Activated CD8-positive, alpha-beta memory T cell treated with anti-CD3 and anti-CD28 coated beads, Interleukin-2, amount 50 U/mL, for 48 hours (primary cell): Measurements from ENCODE around the gene WNT2B.

Source experiments
- DNase-seq: peaks from one replicate; pipeline ENCODE4 v3.0.0-alpha.2; 2020

The WNT2B gene

DNA sequence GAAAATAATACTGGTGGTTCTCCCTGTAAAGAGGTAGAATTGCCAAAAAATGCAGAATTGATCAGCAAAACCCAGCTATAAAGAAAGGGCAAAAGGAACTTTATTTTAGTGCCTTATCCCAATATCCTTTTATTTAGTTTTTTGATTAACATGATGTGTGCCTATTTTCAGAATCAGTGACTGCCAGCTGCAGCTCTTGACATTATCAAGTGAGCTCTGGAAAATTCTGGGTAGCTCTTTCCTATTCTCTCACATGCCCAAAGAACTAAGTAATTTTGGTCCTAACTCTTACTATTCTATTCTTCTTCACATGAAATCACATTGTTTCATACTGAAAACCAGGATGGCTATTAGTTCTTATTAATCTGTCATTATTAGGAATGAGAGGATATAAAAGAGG is 22.1 kb downstream of the WNT2B start:
- no peak for DNase-seq

DNA sequence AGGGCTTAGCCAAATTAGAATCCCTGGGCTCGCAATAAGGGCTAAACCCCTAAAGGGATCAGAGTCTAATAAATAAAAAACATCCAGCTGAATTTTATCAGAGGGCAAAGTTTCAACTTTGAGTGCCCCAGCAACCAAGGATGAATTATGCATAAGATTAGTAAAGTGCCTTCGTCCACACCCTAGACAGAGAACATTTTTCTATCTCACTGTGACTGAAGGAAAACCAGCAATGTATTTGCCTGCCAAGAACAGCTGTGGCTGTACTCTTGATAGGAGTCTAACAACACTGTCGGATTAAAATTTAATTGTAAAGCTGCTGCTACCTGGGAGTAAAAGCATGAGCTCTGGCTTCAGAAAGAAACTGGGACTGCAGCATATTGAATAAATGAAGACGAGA is 23.3 kb downstream of the WNT2B start:
- DNase-seq, result no peak

DNA sequence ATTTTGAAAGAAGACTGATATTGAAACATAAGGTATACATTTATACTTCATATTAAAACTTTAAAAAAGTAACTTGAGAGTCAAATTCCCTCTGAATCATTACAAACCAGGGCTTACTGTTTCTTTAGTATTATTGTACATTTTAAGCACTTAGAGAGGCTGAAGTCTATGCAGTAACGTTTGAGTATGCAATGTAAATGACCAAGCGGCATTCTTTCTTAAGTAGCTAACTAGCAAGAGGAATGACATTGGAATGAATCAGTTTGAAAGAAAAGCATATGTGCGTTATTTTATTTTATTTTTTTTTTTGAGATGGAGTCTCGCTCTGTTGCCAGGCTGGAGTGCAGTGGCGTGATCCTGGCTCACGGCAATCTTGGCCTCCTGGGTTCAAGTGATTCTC is 24.3 kb downstream of the WNT2B start:
- no peak for DNase-seq

DNA sequence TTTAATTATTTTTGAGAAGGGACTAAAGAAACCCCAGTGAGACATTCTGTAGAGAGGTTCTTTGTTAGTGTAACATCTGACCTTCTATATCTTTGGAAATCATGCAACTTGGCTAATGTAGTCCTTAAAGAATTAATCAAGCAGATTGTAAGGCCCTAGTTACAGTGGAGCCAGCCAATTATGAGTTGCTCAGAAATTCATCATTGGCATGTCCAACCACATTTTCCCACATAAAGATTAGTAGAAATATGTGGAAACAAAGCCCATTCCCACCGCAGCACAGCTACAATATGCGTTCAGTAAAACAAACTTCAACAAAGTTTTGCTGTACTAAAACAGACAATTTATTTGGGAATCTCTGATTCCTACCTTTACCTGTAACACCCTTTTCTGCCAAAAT is 27.8 kb downstream of the WNT2B start:
- DNase-seq, result no peak

DNA sequence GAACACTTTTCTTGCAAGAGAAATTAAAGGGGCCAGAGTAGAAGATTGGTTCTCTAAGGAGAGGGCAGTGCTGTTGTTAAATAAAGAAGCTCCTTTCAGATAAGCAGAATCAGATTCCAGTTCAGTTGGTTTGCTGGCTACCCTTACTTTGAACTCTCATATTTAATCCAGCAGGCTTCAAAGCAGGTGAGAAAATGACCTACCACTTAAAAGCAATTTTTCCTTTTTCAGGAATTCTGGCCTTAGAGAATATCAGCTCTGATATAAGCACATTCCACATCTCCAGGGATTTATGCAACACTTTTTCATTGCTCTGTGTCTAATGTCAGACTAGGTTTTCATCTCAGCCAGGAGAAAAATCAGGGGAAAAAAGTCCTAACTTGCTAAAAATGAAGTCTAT is 28.7 kb downstream of the WNT2B start:
- no peak for DNase-seq

DNA sequence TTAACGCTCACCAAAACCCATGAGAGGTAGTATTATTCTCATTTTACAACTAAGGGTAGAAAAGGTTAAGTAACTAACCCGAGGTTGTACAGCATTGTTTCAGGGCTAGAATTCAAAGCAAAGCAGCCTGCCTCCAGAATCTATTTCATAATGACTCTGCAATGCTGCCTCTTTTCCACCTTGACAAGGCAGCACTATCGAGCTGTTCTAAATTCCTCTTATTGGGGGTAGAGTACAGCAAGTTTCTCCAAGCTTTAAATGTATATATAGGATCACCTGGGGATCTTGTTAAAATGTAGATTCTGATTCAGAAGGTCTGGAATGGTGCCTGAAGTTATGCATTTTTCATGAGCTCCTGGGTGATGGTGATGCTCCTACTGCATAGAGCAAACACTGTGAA is 30.1 kb downstream of the WNT2B start:
- no peak for DNase-seq

DNA sequence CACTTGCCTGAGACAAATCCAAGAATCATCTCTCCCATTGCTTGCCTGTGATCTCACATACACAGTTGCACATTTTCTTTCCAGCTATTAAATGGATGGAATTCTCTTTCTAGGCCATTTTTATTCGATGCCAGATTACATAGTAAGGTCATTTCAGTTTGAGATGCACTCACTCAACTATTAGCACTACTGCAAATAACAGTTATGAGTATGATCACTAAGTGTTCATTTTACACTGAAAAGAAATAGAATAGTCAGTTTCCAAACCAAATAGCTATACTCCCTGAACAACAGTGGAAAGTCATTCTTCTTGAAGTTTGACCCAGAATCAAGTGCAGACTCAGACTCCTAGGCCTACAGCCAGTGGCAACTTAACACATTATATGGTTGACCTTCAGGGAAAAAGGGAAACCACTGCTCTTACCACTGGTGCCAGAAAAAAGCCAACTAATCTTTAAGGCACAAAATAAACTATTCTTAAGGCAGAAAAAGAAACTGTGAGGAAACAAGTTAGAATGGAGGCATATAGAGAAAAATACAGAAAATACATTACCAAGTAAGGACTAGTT is 31.5 kb downstream of the WNT2B start:
- no peak for DNase-seq

DNA sequence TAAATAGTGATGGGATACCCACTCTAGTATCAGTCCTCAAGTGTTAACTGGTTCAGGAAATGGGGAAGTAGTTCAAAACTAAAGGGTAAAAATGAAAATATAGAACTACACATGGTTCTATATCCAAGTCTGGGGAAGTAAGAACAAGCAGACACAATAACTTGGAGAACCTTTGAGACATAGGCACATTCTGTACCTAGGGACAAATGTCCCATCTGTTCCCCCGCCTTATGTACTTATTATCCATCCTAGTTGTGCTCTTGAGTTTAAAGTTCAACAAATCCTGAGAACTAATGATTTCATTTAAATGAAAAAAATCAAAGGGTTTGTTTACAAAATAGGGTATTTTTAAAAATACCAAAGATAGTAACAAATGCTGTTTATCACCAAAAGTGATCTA is 32.5 kb downstream of the WNT2B start:
- no peak for DNase-seq

DNA sequence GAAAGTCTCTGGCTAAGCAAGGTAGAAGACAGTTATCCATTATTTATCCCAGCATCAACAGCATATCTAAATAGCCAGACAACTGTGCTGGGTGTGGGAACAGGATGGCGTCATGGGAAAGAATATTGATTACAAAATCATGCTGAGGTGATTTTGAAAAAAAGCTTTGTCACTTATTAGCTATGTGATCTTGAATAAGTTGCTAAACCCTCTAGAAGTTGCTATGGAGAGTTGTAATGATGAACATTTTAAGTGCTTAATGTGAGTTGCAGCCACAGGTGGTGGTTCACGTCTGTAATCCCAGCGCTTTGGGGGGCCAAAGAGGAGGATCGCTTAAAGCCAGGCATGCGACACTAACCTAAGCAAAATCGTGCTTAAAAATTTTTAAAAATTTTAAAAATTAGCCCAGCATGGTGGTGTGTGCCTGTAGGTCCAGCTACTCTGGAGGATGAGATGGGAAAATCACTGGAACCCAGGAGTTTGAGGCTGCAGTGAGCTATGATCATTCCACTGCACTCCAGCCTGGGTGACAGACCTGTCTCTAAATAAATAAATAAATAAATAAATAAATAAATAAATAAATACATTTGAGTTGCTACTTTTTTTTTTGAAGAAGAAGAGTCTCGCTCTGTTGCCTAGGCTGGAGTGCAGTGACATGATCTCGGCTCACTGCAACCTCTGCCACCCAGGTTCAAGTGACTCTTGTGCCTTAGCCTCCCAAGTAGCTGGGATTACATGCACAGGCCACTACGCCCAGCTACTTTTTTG is 33.6 kb downstream of the WNT2B start:
- no peak for DNase-seq

DNA sequence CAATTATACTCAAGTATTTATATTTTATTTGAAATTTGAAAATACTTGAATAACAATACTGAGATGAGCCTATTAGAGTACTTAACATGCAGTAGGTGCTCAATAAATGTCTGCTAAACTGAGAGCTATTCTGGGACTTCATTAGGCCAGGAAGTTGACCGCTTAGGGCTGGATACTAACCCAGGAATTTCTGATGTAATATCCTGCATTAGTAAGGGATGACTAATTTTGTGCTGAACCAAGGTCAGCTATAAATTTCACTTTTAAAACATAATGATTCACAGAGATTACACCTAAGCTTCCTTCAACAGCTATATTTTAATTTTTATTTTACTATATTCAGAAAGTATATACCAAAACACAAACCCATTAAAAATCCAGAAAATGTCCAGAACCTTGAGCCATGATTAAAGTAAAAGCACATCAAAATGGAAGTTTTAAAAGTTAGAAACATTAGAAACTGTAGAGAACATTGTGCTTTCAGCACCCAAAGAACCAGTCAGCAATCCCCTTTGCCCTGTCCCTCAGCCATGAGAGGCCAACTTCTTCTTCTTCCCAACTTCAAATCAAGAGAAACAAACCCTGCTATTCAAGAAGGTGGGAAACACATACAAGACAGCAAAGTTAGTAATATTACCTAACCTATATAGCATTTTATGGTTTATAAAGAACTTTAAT is 35.4 kb downstream of the WNT2B start:
- DNase-seq, result no peak

DNA sequence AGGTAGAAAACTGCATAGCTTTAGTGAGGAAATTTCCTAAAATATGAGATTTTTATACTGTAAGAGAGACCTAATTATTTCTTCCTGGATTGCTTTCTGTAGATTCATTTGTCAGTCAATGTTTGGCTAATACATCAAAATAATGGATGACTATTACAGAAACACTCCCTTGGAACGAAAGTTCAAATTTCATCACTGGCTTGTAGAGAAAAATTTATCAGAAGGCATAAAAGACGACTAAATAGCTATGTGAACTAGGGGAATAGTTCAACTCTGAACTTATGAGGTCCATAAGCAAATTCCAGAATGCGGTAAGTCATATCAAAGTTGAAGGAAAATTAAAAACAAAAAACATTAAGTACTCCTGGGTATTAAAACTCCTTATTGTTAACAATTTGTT is 36.0 kb downstream of the WNT2B start:
- no peak for DNase-seq

DNA sequence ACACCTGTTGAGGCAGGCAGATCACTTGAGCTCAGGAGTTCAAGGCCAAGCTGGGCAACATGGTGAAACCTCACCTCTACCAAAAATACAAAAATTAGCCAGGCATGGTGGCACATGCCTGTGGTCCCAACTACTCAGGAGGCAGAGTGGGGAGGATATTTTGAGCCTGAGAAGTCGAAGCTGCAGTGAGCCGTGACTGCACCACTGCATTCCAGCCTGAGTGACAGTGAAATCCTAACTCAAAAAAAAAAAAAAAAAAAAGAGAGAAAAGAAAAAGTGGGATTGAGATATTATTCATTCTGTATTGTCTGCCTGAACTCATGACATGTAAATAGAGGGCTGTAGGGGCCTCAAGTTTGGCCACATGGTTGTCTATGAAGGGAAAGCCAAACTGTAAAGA is 37.3 kb downstream of the WNT2B start:
- DNase-seq, result no peak

DNA sequence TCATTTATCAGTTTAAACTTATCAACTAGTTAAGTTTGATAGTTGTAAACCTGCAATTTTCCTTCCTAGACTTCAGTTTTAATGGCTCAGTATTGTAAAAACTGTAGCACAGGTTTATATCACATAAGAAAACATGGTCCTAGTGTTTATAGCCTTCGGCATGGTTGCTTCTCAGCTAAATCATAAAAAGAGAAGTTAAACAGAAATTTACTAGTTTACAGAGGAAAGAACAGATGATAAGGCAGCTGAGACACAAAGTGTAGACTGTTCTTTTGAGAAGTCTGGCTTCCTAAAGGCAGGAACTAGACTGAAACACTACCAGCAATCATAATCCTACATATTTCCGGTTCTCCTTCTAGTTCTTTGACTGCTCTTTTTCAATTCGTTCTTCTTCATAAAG is 39.8 kb downstream of the WNT2B start:
- no peak for DNase-seq

DNA sequence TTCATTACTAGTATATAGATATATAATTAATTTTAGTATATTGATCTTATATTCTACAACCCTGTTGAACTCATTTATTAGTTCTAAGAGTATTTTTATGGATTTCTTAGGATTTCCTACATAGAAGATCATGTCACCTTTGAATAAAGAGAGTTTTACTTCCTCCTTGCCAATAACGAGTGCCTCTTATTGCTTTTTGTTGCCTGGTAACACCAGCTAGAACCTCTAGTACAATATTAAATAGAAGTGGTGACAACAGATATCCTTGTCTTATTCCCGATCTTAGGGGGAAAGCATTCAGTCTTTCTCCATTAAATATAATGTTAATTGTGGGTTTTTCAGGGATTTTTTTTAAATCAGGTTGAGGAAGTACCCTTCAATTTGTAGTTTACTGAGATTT is 40.8 kb downstream of the WNT2B start:
- no peak for DNase-seq

DNA sequence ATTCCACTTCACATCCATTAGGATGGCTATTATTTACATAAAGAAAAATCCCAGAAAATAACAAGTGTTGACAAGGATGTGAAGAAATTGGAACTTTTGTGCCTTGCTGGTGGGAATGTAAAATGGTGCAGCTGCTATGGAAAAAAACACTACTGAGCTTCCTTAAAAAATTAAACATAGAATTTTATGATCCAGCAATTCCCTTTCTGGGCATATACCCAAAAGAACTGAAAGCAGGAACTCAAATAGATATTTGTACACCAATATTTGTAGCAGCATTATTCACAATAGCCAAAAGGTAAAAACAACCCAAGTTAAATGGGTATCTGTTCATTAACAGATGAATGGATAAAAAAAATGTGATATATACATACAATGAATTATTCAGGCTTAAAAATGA is 45.6 kb downstream of the WNT2B start:
- no peak for DNase-seq

DNA sequence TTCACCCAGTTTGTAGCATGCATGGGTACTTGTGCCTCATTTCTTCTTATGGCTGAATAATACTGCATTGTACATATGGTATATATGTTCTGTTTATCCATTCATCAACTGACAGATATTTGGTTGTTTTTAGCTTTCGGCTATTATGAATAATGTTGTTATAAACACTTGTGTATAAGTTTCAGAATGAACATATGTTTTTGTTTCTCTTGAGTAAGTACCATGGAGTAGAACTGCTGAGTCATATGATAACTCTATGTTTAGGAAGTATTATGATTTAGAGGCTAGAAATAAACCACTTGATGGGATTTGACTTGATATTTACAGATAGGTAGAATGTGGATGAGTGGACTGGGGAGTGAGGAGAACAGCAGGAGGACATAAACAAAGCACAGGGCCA is 48.6 kb downstream of the WNT2B start:
- DNase-seq, result no peak

DNA sequence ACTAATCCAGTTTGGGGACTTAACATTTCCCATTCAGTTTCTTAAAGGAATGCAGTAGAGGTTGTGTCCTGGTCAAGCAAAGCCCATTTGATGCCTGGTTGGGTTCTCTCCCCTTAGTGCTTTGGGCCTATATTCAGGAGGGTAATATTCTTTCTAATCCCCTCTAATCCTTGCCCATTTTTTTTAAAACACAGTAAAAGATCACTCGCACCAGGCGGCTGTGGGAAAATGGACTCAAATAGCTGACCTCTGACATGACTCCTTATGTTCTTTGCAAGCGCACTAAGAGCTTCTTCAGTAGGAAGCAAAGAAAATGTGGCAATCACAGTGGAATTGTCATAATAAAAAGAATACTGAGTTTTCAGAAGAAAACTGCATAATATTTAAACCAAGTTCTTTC is 49.9 kb downstream of the WNT2B start:
- DNase-seq, result no peak

DNA sequence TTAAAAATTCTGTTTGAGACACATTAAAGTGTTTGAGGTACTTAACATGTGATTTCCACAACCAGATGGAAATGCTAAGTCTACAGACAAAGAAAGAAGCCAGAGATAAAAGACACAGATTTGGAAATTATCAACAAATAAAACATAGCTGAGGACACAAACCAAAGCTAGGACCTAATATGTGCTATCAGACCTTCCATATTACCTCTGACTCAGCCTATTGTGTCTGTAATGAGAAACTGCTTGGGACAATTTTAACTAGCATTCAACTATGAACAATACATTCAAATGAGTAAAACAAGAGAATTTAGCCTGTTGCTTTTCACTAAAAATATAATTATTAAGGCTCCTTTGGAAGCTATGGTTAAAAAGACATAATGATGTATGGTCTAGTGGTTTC is 54.6 kb downstream of the WNT2B start:
- no peak for DNase-seq

DNA sequence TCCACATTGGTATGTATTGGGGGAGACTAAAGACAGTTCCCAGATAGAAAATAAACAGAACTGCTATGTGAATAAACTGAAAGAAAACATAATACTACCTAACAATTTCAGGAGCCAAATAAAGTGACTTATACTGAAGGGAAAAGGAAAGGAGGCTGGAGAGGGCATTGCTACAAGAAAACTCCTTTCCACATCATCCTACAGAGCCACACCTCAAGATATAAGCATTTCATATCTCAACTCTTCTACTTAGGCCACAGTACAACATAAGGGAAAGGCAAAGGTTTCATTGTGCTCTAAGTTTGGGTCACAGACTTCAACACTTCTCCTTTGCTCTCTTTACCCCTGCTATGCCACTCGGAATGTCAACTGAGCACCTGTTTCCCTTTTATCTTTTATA is 55.3 kb downstream of the WNT2B start:
- no peak for DNase-seq

DNA sequence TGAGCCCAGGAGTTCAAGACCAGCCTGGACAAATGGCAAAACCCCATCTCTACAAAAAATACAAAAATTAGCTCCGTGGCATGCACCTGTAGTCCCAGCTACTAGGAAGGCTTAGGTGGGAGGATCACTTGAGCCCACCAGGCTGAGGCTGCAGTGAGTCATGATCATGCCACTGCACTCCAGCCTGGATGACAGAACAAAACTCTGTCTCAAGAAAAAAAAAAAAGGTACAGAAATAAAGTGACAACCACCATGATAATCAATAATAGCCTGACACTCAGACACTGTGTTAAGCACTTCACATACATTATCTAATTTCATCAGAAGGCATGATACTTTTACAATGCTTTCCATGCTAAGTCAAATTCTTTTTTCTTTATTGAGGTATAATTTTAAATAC is 57.0 kb downstream of the WNT2B start:
- DNase-seq, result no peak

DNA sequence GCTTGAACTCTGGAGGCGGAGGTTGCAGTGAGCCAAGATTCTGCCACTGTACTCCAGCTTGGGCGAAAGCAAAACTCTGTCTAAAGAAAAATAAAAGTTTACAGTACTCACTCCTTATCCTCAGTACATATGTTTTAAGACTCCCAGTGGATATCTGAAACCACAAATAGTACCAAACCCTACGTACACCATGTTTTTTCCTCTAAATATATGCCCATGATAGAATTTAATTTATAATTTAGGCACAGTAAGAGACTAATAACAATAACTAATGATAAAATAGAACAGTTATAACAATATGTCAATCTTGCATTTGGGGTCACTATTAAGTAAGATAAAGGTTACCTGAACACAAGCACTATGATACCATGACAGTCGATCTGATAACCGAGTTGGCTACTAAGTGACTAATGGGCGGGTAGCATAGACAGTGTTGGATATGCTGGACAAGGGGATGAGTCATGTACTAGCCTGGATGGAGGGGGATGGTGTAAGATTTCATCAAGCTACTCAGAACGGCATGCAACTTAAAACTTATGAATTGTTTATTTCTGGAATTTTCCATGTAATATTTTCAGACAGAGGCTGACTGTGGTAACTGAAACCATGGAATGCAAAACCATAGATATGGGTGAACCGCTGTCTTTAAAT is 66.5 kb downstream of the WNT2B start:
- DNase-seq, result no peak

DNA sequence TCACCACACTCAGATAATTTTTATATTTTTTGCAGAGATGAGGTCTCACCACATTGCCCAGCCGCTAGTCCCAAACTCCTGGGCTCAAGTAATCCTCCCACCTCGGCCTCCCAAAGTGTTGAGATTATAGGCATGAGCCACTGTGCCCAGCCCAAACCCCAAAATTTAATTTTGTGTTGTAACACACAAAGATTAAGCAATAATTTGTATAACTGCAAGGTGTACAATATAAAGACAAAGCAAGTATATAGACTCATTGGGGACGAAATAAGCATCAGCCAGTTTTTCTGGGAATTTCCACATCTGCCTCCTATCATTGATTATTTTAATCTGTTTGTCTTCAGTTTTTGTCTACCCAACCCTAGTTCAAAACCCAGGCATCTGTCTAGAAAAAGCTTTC is 67.5 kb downstream of the WNT2B start:
- no peak for DNase-seq
